Esophagus squamous epithelium (tissue), 5 donors: ENCODE measurements around the gene TFAP2A. TPM values are rescaled to one million over a fixed set of nuclear protein-coding genes. Genes with fewer than 3 reads are reported as not detected.

ENCODE experiments used
- DNase-seq: peaks from one replicate; lab custom pipeline; 2025; lab: John Stamatoyannopoulos, UW
- H3K27ac ChIP-seq, 4 donors: fragments of 200-600 bp; sonication (generic); one replicate each; pipeline ENCODE4 v1.5.1; 2016 to 2019; ENCODE audit warnings: mild to moderate bottlenecking in 1 of 4
- H3K27me3 ChIP-seq, 4 donors: fragments of 200-600 bp; sonication (generic); 1 replicate in 3 of 4; 2 replicates in 1 of 4; pipeline versions ENCODE4 v1.5.1 to v1.6.0; 2017 to 2021; ENCODE audit warnings: antibody characterized with exemption in 1 of 4
- H3K36me3 ChIP-seq, 3 donors: fragments of 200-600 bp; sonication (generic); one replicate each; pipeline ENCODE4 v1.5.1; 2016 to 2019
- H3K4me1 ChIP-seq, 3 donors: fragments of 200-600 bp; sonication (generic); one replicate each; pipeline ENCODE4 v1.5.1; 2017 to 2019
- H3K4me3 ChIP-seq, 4 donors: fragments of 200-600 bp; sonication (generic); 1 replicate in 3 of 4; 2 replicates in 1 of 4; pipeline ENCODE4 v1.5.1; 2016 to 2019; ENCODE audit warnings: mild to moderate bottlenecking in 2 of 4, moderate library complexity in 1 of 4
- H3K9me3 ChIP-seq, 3 donors: fragments of 200-600 bp; sonication (generic); one replicate each; pipeline ENCODE4 v1.5.1; 2016 to 2019
- CTCF ChIP-seq, 6 experiments: fragments of 450-650 bp in 4 of 6; fragments of 200-600 bp in 2 of 6; sonication (generic) in 2 of 6; IDR thresholded peaks; one replicate each; pipeline ENCODE4 v1.5.1; 2016 to 2019; ENCODE audit warnings: antibody characterized with exemption in 6 of 6, mild to moderate bottlenecking in 4 of 6, moderate library complexity in 4 of 6
- POLR2A ChIP-seq, 4 donors: fragments of 450-650 bp; IDR thresholded peaks; one replicate each; pipeline ENCODE4 v1.6.1; 2017; ENCODE audit warnings: antibody characterized with exemption in 4 of 4, mild to moderate bottlenecking in 4 of 4, moderate library complexity in 3 of 4
- WGBS, 2 donors: methylation state at CpG; one replicate each; pipeline ENCODE4 v1.1.5; 2018; 5-methylcytosine and 5-hydroxymethylcytosine counted together
- intact Hi-C: fragments of 100-400 bp; cut with DNase I; formaldehyde crosslinking; loops from one replicate; pipeline ENCODE4 v1.15.0; 2022
- total RNA-seq, 4 donors: library from RNA; depleted of rRNA; stranded (reverse); fragments of >200 nt; gene quantifications; one replicate each; pipeline ENCODE4 v1.1.0, GENCODE V29; 2016
- donor health status: DM: yes; HTN: yes; CAD: no.

Gene TFAP2A
- total RNA-seq, 4 donors from 2014 or later = 11.6 to 39.1 (median 29.9) TPM

- peaks cover 7 to 78% (median 10%) of the 10 kb centered on the region in 3 donors for H3K4me1 ChIP-seq
- peak overlapping the region; percentile 88 to 99 (median 98) for H3K27ac ChIP-seq
- no peaks in the 10 kb centered on the region for H3K9me3 ChIP-seq
- peak overlapping the region; percentile 28 to 84 (median 64) for H3K4me3 ChIP-seq
- H3K27me3 ChIP-seq = peaks cover 0 to 100% (median 20%) of the 10 kb centered on the region in 4 donors
- intact Hi-C loops = no loop called here
- TF ChIP-seq CTCF (IDR thresholded peaks at IDR 0.05) (no peak), POLR2A (IDR thresholded peaks at IDR 0.05) (no peak)
- 5 to 17% methylated on average over 6 to 16 of the region's 31 CpGs for WGBS, 2 donors
- no peaks in the 10 kb centered on the region for H3K36me3 ChIP-seq
- DNase-seq = no peak
Measured at GRCh38 chr6:10419749-10420545, 5.1 kb upstream of the TFAP2A start.

GRCh38 chr6:10418862-10419748, 4.2 kb upstream of the TFAP2A start:
- WGBS, 2 donors = 16 to 33% methylated on average over 3 to 36 of the region's 56 CpGs
- DNase-seq = no peak
- TF ChIP-seq POLR2A (IDR thresholded peaks at IDR 0.05) = peak in 1 of 4 donors; percentile 30
- TF ChIP-seq CTCF (IDR thresholded peaks at IDR 0.05) = no peak
- peaks cover 10 to 80% (median 18%) of the 10 kb centered on the region in 3 donors for H3K4me1 ChIP-seq
- peak overlapping the region; percentile 28 to 84 (median 64) for H3K4me3 ChIP-seq
- peaks cover 0 to 100% (median 23%) of the 10 kb centered on the region in 4 donors for H3K27me3 ChIP-seq
- H3K9me3 ChIP-seq = no peaks in the 10 kb centered on the region
- intact Hi-C loops = no loop called here
- no peaks in the 10 kb centered on the region for H3K36me3 ChIP-seq
- peak overlapping the region; percentile 88 to 99 (median 98) for H3K27ac ChIP-seq

GRCh38 chr6:10418361-10418861, 3.5 kb upstream of the TFAP2A start:
- no peak for TF ChIP-seq CTCF (IDR thresholded peaks at IDR 0.05)
- no peak for TF ChIP-seq POLR2A (IDR thresholded peaks at IDR 0.05)
- Histone ChIP-seq H3K9me3 (no peaks in the 10 kb centered on the region), H3K36me3 (no peaks in the 10 kb centered on the region), H3K27ac (peak overlapping the region; percentile 88 to 99 (median 98)), H3K4me3 (peak overlapping the region; percentile 28 to 84 (median 64)), H3K4me1 (peaks cover 10 to 80% (median 25%) of the 10 kb centered on the region in 3 donors), H3K27me3 (peaks cover 0 to 100% (median 27%) of the 10 kb centered on the region in 4 donors)
- no peak for DNase-seq
- intact Hi-C loops = no loop called here
- 33 to 40% methylated on average over 10 to 16 of the region's 18 CpGs for WGBS, 2 donors

DNA sequence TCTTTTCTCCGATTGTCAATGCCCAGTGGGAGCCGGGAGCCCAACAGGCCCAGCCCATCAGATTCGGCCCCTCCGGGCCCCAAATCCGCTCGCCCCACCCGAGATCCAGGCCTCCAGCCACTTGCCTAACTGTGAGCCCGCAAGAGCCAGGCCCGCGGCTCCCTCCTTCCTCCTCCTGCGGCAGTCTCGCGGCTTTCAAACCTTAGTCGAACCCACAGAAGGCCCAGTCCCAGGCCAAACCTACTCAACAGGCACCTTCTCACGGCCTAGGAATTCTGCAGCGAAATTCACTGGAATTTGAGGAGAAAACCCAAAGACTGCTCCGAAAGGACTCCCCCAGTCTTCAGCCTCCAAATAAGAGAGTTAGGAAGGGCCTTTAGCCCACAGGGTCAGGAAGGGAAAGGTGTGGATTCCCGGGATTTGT, 2.8 kb upstream of the TFAP2A start:
- Histone ChIP-seq H3K27ac (peak overlapping the region; percentile 88 to 99 (median 98)), H3K4me1 (peaks cover 10 to 80% (median 31%) of the 10 kb centered on the region in 3 donors), H3K36me3 (no peaks in the 10 kb centered on the region), H3K27me3 (peaks cover 0 to 100% (median 27%) of the 10 kb centered on the region in 4 donors), H3K9me3 (no peaks in the 10 kb centered on the region), H3K4me3 (peak overlapping the region; percentile 28 to 84 (median 64))
- intact Hi-C loops = no loop called here
- TF ChIP-seq POLR2A (IDR thresholded peaks at IDR 0.05) (no peak), CTCF (IDR thresholded peaks at IDR 0.05) (no peak)
- no peak for DNase-seq
- 29 to 67% methylated on average over 12 to 16 of the region's 18 CpGs for WGBS, 2 donors
